Measurements from ENCODE around the gene PCMT1. TPM values are rescaled to one million over a fixed set of nuclear protein-coding genes. Genes with fewer than 3 reads are reported as not detected.
A peak's percentile ranks its signal among the peaks of the same experiment; 100 is the strongest.

Gene PCMT1
- total RNA-seq, 3 donors from 2014 or later: 51.9 to 72.4 (median 57.9) TPM

- H3K4me3 ChIP-seq: no peak overlapping the region
- DNase-seq: no peak
- no peaks in the 10 kb centered on the region for H3K4me1 ChIP-seq (ENCODE audit: low read depth)
- no peaks in the 10 kb centered on the region for H3K36me3 ChIP-seq (ENCODE audit: low read depth)
- H3K9me3 ChIP-seq: peaks cover 3% of the 10 kb centered on the region
- no peak for ATAC-seq
- TF ChIP-seq CTCF (IDR thresholded peaks at IDR 0.05): no peak
- intact Hi-C loops (cut with DNase I, micrococcal nuclease): no loop called here
Observed at GRCh38 chr6:149763866-149764265, 14.3 kb downstream of the PCMT1 start.

GRCh38 chr6:149766156-149766769, 16.7 kb downstream of the PCMT1 start:
- DNase-seq: no peak
- H3K4me3 ChIP-seq: no peak overlapping the region
- no peaks in the 10 kb centered on the region for H3K4me1 ChIP-seq (ENCODE audit: low read depth)
- ATAC-seq: peak; percentile 60
- H3K9me3 ChIP-seq: peaks cover 3% of the 10 kb centered on the region
- intact Hi-C loops (cut with DNase I, micrococcal nuclease): no loop called here
- TF ChIP-seq CTCF (IDR thresholded peaks at IDR 0.05): no peak
- H3K36me3 ChIP-seq (ENCODE audit: low read depth): no peaks in the 10 kb centered on the region

- TF ChIP-seq CTCF (IDR thresholded peaks at IDR 0.05): no peak
- Histone ChIP-seq H3K9me3 (peaks cover 3% of the 10 kb centered on the region), H3K36me3 (ENCODE audit: low read depth) (no peaks in the 10 kb centered on the region), H3K4me1 (ENCODE audit: low read depth) (no peaks in the 10 kb centered on the region), H3K4me3 (no peak overlapping the region)
- no peak for DNase-seq
- no peak for ATAC-seq
- intact Hi-C loops (cut with DNase I, micrococcal nuclease): no loop called here
Observed at GRCh38 chr6:149769676-149770075, 20.1 kb downstream of the PCMT1 start.

DNA sequence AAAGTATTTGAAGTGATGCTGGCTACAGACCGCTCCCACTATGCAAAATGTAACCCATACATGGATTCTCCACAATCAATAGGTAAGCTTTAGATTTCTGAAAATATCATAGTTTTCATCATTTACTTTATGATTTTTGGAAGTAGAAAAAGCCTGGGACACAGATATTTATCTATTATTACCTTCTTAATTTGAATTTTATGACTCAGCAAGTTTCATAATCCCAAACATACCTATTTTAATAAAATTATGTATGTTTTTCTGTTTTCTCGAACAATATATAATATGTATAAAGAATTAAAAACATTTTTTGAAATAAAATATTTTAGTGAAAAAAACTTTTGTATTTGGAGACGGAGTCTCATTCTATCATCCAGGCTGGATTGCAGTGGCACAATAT, 21.6 kb downstream of the PCMT1 start:
- TF ChIP-seq CTCF (IDR thresholded peaks at IDR 0.05): no peak
- Histone ChIP-seq H3K9me3 (peaks cover 2% of the 10 kb centered on the region), H3K36me3 (ENCODE audit: low read depth) (no peaks in the 10 kb centered on the region), H3K4me1 (ENCODE audit: low read depth) (no peaks in the 10 kb centered on the region), H3K4me3 (no peak overlapping the region)
- DNase-seq (no peak), ATAC-seq (no peak)
- intact Hi-C loops (cut with DNase I, micrococcal nuclease): no loop called here

DNA sequence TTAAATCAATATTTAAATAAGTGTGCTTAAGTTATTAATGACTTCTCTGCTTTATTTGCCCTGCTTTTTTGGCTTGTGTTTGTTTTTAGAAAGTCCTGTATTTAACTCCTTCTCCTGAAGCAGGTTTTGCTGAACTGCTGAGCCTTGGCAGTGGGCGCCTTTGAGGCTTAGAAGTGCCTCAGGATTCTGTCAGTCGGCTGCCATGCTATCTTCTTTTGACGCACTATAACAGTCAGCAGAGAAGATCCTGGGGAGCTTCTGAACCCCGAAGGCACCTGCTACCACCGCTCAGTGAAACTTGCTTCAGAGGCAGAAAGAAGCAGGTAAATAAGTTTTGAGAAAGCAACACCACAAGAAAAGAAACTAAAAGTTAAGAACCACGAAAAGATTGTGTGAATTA, 22.4 kb downstream of the PCMT1 start:
- H3K9me3 ChIP-seq: no peaks in the 10 kb centered on the region
- no peaks in the 10 kb centered on the region for H3K36me3 ChIP-seq (ENCODE audit: low read depth)
- intact Hi-C loops (cut with DNase I, micrococcal nuclease): no loop called here
- ATAC-seq (no peak), DNase-seq (no peak)
- no peaks in the 10 kb centered on the region for H3K4me1 ChIP-seq (ENCODE audit: low read depth)
- H3K4me3 ChIP-seq: no peak overlapping the region
- TF ChIP-seq CTCF (IDR thresholded peaks at IDR 0.05): no peak

GRCh38 chr6:149777624-149778023, 28.1 kb downstream of the PCMT1 start:
- ATAC-seq: no peak
- no peak for TF ChIP-seq CTCF (IDR thresholded peaks at IDR 0.05)
- Histone ChIP-seq H3K9me3 (no peaks in the 10 kb centered on the region), H3K4me3 (no peak overlapping the region), H3K36me3 (ENCODE audit: low read depth) (no peaks in the 10 kb centered on the region), H3K4me1 (ENCODE audit: low read depth) (no peaks in the 10 kb centered on the region)
- DNase-seq: no peak
- intact Hi-C loops (cut with DNase I, micrococcal nuclease): no loop called here
